Measurements from ENCODE around the gene ITPR1.

ITPR1 gene

DNA sequence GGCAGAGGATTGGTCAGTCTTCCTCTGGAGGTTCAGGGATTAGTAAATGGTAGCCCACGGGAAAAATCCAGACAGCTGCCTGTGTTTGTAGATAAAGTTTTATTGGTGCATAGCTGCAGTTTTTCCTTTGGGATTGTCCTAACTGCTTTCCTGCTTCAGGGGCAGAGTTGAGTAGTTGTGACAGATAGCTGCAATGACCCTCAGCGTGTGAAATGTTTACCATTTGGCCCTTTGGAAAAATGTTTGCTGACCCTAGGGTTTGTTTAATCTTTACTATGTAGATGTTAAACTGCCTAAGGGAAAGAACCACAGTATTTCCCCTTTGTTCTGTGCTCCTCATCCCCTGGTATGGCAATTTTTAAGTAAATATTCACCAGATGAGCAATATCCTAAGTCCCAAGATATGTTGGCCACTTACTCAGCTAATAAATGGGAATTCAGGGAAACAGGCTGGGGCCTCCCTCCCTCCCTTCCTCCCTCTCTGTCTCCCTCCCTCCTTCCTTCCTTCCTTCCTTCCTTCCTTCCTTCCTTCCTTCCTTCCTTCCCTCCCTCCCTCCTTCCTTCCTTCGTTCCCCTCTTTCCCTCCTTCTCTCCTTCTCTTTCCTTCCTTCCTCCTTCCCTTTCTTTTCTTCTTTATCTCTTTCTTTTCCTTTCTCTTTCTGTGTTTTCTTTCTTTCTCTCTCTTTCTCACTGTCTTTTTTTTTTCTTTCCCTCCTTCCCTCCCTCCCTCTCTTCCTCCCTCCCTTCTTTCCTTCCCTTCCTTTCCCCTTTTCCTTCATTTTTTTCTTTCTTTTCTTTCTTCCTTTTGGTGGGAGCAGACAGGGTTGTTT, 251.5 kb downstream of the ITPR1 start:
- DNase-seq (ENCODE audit: low read depth) = peak; percentile 72

DNA sequence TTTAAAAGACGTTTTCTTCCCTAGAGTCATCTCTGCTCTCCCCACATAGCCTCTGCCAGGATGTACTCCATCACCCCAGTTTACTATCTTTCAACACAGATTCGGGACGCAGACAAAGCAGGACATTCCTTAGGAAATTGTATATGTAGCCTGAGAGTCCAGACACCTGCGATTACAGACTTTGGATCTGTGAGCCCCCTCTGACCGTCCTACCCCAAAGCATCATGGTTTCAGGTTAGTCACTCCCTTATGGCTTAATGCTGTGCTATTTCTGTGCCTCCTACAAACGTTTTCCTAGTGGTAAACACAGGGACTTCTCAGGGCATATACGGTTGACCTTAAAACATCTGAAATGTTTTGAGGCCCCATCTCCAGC, 252.1 kb downstream of the ITPR1 start:
- DNase-seq (ENCODE audit: low read depth) = no peak

DNA sequence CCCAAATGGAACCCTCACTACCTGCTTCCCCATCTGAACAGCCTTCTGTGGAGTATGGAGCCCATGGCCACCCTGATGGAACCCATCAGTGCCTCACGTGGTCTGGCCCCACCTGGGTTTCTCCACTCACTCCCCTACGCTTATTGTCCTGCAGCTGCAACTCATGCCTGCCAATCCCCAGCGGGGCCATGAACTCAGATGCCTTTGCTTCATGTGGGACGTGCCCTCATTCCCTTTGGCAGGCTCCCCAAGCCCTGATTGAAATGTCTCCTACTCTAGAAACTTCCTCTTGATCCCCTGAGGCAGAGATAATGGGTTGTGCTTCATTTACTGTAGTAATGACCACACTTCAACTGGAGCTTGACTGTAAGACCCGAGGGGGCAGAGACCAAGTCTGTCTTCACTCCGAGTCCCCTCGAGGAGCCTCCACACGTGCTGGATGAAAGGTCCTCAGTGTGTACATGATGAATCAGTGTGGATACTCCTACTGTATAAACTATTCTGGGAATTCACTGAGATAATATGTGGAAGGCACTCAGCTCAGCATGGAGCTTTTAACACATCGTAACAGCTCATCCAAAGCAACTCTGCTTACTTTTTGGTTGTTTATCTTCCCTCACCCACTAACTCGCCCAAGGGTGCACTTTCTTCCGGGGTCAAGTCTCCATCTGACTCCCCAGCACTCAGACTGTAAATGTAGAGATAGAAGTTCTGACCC, 253.3 kb downstream of the ITPR1 start:
- DNase-seq (ENCODE audit: low read depth) = peak; percentile 47

DNA sequence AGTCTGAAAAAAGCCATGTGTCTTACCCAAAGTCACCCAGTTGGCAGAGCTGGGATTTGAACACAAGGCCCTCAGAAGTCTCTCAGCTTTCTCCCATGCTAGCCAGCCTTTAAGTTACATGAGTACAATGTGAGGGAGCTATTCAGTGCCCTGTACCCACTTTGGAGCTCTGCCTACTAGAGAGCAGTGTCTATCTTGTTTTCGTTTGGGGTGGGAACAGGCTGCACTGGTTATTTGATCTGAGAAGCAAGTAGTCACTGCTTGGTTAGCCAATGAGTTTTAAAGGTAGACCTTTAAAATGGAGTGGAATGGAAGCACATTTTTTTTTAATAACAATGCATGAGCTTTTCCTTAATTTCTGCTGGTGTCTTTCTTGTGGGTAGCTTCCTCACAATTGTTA, 255.0 kb downstream of the ITPR1 start:
- no peak for DNase-seq (ENCODE audit: low read depth)

DNA sequence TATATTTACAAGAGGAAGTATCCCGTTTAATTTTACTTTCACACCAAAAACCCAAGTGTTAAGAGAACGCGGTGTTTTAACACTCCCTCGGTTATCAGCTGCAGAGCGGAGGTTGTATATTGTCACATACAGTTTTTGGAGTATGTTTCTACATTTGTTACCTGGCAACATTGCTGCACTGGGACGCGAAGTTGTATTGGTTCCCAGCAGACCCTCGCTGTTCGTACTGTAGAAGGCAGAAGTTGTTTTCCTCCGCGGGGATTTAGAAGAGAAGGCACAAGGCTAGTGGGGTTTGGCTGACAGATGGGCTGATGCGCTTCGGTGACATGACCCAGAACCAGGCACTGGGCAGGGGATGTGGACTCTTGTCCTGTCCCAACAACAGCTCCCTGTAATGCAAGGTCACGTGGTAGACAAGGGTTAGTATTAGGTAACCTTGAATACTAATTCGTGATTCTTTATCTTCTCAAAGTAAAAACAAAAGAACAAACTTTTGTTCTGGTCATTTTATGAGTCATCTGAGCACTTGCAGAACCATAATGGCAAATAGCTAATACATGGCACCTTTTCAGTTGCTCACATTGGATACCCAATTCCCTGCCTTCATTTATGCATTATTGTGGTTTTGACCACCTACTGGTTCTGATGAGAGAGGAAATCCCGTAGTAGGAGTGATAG, 255.7 kb downstream of the ITPR1 start:
- no peak for DNase-seq (ENCODE audit: low read depth)

DNA sequence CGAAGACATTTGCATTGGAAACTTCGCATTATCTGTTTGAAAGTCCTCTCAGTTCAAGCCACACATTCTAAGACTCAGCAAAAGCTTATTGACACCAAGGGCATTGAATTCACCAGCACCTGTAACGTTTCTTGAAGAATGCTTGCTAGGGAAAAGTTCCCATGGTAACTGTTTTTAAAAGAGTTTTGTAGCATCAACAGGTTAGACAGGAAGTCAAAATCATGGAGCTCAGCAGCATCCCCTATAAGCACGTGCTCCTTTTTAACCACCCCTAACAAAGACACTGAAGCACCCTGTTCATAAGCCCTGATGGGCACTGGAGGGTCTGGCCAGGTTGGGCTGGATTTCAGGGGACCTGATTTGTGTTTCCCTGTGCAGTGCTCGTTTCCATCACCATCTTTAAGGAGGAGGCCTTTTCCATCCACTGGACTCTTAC, 256.4 kb downstream of the ITPR1 start:
- no peak for DNase-seq (ENCODE audit: low read depth)

DNA sequence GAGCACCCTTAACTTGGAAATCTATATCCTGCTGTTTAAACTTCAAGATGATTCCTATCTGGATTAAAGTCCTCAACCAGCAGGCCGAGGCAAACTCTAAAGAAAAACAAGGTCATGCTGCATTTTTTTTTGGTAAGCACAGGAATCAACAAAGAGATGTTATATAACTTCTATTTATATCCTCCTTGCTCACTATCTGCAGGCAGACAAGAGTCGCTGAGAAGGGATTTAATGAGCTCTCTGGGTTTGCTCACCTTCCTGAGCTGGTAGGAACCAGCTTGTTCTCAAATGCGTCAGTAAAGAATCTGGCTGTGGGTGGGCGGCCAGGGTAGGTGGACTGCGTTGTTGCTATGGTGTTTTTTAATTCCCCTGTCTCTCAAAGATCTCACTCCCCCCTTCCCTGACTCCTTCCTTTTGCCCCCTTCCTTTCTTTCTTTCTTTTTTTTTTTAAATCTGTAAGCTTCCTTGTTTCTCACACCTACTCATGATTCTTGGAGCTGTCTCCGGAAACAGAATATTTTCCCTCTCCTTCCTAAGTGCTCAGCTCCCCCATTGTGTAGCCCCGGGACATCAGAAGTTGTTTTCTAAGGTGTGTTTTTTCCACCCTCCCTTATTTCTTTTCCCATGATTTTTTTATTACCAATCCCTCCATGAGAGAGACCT, 257.3 kb downstream of the ITPR1 start:
- DNase-seq (ENCODE audit: low read depth) = no peak

DNA sequence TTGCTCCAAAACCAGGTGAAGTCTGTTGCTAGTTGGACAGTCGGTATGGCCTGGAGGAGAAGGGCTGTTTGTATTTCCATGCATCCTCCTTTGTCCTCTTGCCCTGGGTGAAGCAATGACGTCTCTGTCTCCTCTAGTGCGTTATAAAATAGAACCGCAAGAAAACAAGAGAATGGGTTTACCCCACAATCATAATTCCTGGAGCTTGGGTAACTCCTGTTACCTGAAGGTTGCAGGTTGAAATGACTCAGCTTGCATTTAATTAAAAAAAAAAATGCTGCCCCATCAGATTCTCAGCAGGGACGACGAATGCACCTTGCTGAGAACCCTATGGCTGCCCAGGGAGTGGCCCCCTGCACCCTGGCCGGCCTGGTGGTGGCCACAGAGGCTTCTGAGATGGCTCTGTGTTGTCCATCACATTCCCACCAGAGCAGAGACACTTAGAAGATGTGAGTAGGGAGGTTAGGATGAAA, 257.9 kb downstream of the ITPR1 start:
- DNase-seq (ENCODE audit: low read depth) = no peak

DNA sequence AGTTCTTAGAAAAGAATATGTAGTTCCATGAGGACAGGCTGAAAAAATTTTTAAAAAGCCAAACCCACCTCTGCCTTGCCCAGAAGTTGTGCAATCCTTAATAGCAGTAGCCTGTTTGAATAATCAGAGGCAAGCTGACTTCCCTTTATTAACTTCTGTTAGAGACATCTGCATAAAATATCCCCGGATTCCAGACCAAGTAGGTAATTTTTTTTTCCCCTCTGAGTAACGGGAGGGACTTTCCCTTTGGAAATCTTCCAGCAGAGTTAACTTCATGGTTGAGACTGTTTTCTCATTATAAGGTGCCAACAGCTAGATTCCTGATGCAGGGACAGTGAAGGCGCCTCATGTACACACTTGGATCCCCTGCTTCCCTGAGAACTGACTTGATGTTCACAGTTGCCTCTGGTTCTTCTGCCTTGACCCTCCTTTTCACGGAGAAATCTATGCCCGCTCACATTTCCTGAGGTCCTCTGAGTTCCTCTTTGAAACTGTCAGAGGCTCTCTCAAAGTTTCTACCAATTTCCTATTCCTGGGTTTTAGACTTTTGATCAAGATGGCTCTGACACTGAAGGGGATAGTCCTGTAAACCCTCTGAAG, 258.5 kb downstream of the ITPR1 start:
- DNase-seq (ENCODE audit: low read depth) = peak; percentile 57

DNA sequence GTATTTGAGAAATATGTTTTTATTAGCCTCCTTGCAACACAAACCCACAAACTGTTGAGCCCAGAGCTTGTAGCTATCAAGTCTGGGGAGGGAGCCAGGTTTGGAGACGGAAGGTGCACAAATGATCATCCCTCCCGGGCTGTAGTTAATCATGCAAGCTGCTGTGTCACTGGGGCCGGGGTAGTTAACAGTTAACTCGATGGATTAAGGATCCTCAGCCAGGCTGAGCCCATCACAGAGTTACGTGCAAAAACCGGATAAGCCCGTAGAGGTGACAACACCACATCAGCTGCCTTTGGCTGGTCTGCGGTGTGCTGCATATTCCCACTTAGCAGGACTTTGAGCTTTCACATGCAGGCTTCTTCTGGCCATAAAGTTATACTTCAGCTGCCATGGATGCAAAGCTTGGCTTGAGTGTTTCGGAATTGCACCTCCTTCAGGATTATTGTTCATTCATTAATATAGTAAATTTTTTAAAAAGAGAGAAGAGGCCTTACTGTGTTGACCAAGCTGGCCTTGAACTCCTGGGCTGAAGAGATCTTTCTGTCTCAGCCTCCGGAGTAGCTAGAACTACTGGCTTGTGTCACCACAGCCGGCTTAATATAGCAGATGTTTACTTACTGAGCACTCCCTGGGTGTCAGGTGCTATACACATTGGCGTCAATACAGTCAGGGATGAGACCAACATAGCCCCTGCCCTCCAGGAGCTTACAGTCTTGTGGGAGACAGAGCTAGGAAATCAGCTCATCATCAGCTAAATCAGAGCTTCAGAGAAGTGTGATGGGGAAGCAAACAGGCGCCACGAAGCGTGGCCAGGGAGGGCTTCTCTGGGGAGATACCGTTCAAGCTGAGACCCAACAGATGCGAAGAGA, 259.3 kb downstream of the ITPR1 start:
- DNase-seq (ENCODE audit: low read depth) = no peak

DNA sequence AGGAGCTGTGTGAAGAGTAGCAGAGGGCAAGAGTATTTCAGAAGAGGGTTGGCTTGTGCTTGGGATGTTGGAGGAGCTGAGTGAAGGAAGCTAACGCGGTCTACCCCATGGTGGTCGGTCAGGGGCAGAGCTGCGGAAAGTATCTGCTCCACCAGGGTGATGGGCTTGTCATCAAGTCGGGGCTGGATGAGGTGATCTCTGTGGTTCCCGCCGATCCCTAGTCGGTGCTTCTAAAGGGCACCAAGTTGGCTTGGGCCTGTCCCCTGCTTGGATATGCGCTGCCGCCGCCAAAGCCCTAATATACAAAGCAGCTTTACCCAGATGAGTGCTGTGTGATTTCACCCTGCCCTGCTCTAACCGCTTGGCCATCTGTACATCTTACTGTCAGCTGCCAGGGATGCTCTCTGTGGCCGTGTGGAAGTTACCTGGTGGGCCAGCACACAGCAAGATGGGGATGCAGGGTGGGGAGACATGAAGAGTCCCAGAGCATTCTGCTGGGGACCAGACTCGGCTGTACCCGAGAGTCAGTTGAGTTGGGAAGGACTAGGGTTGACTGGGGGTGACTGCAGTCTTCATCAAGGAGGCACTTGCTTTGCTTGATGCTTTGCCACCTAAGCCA, 260.0 kb downstream of the ITPR1 start:
- DNase-seq (ENCODE audit: low read depth) = no peak

DNA sequence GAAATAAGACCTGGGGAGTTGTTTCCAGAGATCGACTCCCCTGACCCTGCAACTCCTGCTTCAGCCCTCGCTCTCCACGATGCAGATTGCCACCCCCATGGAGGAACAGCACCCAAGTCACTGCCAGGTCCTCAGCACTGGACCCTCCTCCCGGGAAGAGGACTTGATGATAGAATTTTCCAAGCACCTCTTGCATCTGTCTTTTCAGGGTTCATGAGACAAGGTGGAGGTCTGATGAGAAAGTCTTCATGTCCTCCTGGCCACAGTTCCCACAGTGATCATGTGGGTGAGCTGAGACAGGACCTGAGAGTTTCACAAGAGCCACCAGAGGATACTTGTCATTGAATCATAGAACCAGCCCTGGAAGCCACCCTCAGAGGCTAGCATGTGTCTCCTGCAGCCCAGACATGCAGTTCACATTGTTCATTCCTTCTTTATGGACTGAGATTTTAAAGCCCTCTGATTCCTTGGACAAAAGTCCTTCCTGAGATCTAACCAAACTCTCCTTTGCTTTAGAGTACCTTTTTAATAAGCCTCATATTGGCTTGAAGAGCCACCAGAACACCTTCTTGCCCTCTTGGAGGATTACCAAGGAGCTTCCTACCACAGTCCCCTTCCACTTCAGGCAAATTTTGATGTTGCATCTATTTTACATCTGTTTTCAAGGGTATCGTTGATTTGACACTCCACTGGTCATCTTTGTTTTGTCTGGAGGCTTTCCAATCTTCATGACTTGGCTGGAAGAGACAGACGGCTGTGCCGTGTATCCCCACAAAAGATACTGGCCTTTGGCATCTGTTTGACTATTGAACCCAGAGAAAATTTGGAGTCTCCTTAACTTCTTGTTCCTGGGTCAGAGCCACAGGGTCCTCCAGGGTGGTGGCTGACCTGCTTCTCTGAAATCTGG, 261.3 kb downstream of the ITPR1 start:
- DNase-seq (ENCODE audit: low read depth) = no peak

DNA sequence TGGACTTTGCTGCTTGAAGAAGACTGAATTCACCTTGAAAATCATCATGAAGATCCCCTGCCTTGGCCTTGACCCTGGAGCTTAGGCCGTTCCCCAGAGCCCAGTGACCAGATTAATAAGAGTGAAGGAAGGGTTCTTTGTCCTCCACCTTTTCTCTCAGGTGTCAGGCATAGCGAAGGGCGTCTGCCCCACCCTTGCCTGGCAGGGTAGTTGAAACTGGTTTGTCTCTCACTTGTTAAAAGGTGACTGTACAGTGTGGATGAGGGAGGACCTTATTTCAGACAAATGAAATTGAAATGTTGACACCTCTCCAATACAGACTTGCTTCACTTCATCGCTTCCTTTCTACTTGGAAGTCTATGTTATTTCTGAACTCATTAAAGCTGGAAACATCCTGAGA, 262.4 kb downstream of the ITPR1 start:
- DNase-seq (ENCODE audit: low read depth) = no peak

DNA sequence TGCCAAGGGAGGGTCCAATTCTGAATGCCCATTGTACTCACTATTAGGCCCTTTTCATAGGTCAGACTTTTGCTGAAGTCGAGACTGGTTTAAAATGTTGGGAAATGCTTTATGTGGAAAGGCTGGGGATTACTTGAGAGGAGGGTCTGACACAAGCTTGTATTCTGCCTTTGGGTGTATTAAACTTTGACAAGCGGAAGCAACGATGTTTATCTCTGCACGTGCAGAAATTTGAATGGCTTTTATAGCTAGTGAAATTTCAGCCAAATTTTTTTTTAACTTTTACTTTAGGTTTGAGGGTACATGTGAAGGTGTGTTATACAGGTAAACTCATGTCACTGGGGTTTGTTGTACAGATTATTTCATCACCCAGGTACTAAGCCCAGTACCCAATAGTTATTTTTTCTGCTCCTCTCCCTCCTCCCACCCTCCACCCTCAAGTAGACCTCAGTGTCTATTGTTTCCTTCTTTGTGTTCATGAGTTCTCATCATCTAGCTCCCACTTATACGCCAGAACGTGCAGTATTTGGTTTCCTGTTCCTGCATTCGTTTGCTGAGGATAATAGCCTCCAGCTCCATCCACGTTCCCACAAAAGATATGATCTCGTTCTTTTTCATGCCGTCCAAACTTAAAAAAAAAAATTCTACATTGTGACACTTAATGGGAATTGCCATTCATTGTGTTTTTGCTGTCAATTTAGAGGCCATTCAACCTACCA, 263.1 kb downstream of the ITPR1 start:
- DNase-seq (ENCODE audit: low read depth) = no peak

DNA sequence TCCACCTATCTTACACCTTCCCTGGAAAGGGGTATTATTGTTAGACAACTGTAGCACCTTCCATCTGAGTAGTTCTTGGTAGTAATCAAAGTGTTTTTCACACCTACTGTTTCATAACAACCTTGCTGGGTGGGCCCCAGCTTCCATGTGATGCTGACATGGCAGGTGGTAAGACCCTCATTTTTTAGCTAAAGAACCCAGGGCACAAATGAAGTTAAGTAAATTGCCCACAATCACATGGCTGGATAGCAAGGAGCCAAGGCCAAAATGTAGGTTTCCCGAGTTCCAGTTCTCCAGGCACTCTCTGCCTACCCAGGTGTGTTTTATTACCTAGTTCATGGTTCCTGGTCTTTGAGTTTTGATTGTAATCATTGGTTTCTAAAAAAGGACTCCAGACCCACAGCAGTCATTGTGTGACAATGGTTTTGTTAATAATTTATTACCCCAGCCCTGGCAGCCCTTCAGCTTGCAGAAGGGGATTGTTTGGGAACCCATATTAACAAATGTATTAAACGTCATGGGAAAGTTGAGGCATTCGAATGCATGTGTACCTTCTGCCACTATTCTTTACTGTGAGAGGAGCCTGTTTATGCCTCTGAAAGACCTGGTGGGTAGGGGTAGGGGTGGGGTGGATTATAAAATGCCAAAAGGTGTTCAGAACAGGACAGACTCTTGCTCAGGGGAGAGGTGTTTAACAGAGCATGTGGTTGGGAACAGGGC, 263.9 kb downstream of the ITPR1 start:
- no peak for DNase-seq (ENCODE audit: low read depth)

DNA sequence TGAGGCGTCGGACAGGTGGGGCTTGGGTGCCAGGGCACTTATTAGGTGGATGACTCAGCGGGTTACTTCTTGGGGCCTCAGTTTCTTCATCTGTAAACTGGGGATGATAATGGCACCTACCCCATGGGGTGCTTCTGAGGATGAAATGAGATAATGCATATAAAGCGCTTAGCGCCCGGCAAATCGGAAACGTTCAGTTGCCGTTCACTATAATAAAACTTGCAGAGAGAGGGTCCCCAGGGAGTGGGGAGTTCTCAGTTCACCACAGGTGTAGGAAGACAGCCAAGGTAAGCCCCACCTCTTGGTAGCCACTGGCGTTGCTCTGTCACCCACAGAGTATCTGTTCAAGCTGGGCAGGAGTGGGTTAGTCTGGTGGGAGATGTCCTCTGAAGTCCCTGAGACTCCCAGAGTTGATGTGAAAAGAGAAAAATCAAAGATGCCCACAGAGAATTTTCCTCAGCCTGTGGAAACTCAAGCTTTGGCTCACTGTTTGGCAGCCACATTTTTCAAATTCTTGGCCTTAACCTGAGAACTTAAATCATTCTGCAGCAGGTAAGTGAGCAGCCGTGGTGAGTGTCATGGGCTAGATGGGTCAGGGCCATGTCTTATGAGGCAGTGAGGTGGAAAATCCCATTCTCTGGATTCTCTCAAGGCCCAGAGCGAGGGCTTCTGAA, 264.6 kb downstream of the ITPR1 start:
- no peak for DNase-seq (ENCODE audit: low read depth)

DNA sequence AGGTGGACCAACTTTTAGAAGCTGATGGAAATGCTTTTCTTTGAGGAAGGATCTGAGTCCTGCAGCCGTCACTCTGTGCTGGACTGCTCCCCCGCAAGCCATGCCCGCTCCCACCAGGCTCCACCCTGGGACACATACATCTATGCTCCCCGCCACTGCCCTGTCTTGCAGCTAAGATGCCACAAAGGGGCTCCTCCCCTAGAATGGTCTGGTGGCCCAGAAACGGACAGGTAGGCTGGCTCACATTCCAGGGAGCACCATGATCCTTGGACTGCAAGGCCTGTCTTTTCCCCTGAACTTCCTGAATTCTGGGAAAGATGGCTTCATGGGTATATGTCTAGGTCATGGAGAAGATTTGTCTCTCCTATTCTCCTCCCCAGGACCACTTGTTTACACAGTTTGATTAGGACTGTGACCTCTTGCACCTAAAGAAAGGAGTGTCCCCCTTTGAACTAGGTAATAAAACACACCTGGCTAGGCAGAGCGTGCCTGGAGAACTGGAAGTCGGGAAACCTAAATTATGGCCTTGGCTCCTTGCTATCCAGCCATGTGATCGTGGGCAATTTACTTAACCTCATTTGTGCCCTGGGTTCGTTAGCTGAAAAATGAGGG, 265.2 kb downstream of the ITPR1 start:
- no peak for DNase-seq (ENCODE audit: low read depth)

All from ELR (cell line).